Activated CD8-positive, alpha-beta memory T cell treated with anti-CD3 and anti-CD28 coated beads for 36 hours (primary cell): ENCODE measurements around the gene STX11. TPM values are rescaled to one million over a fixed set of nuclear protein-coding genes. Genes with fewer than 3 reads are reported as not detected.

Source experiments
- CTCF ChIA-PET: fragments of 350-600 bp; sonication (Branson Sonifier 250); formaldehyde crosslinking; loops from one replicate; lab custom pipeline; 2021; ENCODE audit warnings: antibody characterized with exemption; lab: Charles Lee
- POLR2A ChIA-PET: fragments of 350-600 bp; sonication (Branson Sonifier 250); formaldehyde crosslinking; loops from one replicate; lab custom pipeline; 2021; ENCODE audit warnings: antibody characterized with exemption; lab: Charles Lee
- total RNA-seq, 2 experiments: library from RNA; stranded (reverse); gene quantifications; one replicate each; pipeline ENCODE4 v1.2.3, GENCODE V29; 2021

STX11 gene
- total RNA-seq, 2 experiments from 2014 or later = 23.1 to 24.7 TPM

- CTCF ChIA-PET = interaction anchor here (1.2 to 2.4 kb wide), 2 partner anchors 106 to 121 kb away, joined by 4 to 10 read pairs; no protein-coding TSS in a partner anchor
- POLR2A ChIA-PET = no interaction called here
These were observed 69.9 kb downstream of the STX11 start for GRCh38 chr6:144220031-144220790.

- ChIA-PET POLR2A (no interaction called here), CTCF (no interaction called here)
These were observed 73.4 kb downstream of the STX11 start for GRCh38 chr6:144223686-144224085.

GRCh38 chr6:144231721-144232120, 81.4 kb downstream of the STX11 start:
- CTCF ChIA-PET = interaction anchor here (0.6 kb wide), 1 partner anchor 667 kb away, joined by 3 read pairs; no protein-coding TSS in a partner anchor
- POLR2A ChIA-PET = no interaction called here

- POLR2A ChIA-PET = no interaction called here
- CTCF ChIA-PET = interaction anchor here (0.6 kb wide), 1 partner anchor 667 kb away, joined by 3 read pairs; no protein-coding TSS in a partner anchor
These were observed 82.0 kb downstream of the STX11 start for GRCh38 chr6:144232176-144232831.

GRCh38 chr6:144232832-144233230, 82.5 kb downstream of the STX11 start:
- ChIA-PET CTCF (no interaction called here), POLR2A (no interaction called here)

GRCh38 chr6:144234399-144234798, 84.1 kb downstream of the STX11 start:
- CTCF ChIA-PET = no interaction called here
- POLR2A ChIA-PET = no interaction called here

- ChIA-PET POLR2A (no interaction called here), CTCF (no interaction called here)
These were observed 84.6 kb downstream of the STX11 start for GRCh38 chr6:144234935-144235334.

Other genes starting within 250 kb of the STX11 start
- 10 to 100 TPM; 24.3 to 27.8 TPM for gene PLAGL1, start 142.3 kb upstream of the STX11 start, total RNA-seq
- gene SF3B5, start 54.9 kb upstream of the STX11 start, total RNA-seq = 100 to 1,000 TPM; 268 to 278 TPM
- gene UTRN, start 134.8 kb downstream of the STX11 start, total RNA-seq = 10 to 100 TPM; 31.5 to 31.8 TPM